ENCODE measurements around the gene DLGAP4. TPM values are rescaled to one million over a fixed set of nuclear protein-coding genes. Genes with fewer than 3 reads are reported as not detected.

The DLGAP4 gene
- total and polyA plus RNA-seq, 2 of the 13 experiments (the other 11 are each of a cell fraction or from before 2014, with no cell fraction given) = 15.2 to 26.7 TPM

DNA sequence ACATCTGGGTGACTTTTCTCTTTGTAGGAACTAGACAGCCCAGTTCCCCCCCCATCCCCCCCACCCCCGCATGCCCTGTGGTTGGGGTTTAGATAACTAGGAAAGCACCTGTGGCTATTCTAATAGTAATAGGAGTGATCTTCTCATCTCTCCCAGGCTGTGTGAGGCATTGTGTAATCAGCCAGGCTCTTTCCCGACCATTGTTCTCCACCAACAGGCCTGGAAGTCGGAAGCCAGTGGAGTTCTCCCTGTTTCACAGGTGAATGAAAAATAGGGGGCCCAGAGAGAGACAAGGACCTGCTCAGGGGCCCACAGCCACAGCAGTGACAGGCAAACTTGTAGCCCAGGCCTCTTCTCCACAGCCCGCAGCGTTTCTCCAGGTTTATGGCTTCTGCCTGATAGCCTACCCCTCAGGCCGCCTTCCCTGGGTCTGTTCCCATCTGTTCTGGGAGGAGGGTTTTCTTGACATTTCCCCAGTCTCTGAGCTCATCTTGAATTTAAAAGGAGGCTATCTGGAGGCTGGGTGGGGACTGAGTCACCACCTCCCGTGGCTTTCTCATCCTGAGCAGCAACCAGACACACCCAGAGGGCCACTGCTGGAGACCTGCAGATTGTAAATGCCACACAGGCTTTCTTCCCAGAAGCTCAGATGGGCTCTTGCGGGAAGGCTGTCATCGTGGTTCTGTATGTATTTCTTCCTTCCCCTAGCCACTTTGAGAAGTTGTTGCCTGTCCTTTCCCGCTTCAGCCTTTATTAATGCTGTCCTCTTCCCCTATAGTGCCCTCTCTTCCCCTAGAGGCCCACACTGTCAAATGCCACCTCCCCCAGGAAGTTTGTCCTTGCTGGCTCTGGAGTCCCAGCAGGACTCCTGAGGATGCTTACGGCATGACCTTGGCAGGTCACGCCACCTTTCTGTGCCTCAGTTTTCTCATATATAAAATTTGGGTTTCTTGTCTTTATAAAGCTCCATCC, 159.3 kb downstream of the DLGAP4 start (continued):
- TF ChIP-seq, protein P1, sequence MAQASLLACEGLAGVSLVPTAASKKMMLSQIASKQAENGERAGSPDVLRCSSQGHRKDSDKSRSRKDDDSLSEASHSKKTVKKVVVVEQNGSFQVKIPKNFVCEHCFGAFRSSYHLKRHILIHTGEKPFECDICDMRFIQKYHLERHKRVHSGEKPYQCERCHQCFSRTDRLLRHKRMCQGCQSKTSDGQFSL (CRISPR knock-in tag; IDR thresholded peaks at IDR 0.05) = 0 out of 2 replicates have a peak, but pooled peaks have one; percentile 58
- TF ChIP-seq ZFX (CRISPR knock-in tag; IDR thresholded peaks at IDR 0.05; ENCODE audit: low read depth) (peak; percentile 16), ZBTB38 (CRISPR knock-in tag; IDR thresholded peaks at IDR 0.05) (0 out of 2 replicates have a peak, but pooled peaks have one; percentile 39), ZNF558 (CRISPR knock-in tag; IDR thresholded peaks at IDR 0.05; ENCODE audit: borderline replicate concordance) (no peak), CEBPG (CRISPR knock-in tag; IDR thresholded peaks at IDR 0.05) (peak; percentile 92), DMAP1 (CRISPR knock-in tag; IDR thresholded peaks at IDR 0.05) (no peak), FOSL2 (CRISPR knock-in tag; IDR thresholded peaks at IDR 0.05) (0 out of 2 replicates have a peak, but pooled peaks have one; percentile 1), ZNF232 (CRISPR knock-in tag; IDR thresholded peaks at IDR 0.05; ENCODE audit: borderline replicate concordance) (no peak), PTBP1 (IDR thresholded peaks at IDR 0.05; ENCODE audit: low read depth, low read length, poor library complexity, severe bottlenecking) (no peak), ZNF768 (CRISPR knock-in tag; IDR thresholded peaks at IDR 0.05) (0 out of 2 replicates have a peak, but pooled peaks have one; percentile 31), GATAD2A (CRISPR knock-in tag; IDR thresholded peaks at IDR 0.05) (peak; percentile 39; the same call in 1 of the 2 replicates), ZNF33A (CRISPR knock-in tag; IDR thresholded peaks at IDR 0.05; ENCODE audit: borderline replicate concordance) (no peak), KAT7 (CRISPR knock-in tag; IDR thresholded peaks at IDR 0.05; ENCODE audit: borderline replicate concordance) (no peak), PAWR (CRISPR knock-in tag; IDR thresholded peaks at IDR 0.05; ENCODE audit: borderline replicate concordance) (no peak)
- TF ChIP-seq, protein P2, sequence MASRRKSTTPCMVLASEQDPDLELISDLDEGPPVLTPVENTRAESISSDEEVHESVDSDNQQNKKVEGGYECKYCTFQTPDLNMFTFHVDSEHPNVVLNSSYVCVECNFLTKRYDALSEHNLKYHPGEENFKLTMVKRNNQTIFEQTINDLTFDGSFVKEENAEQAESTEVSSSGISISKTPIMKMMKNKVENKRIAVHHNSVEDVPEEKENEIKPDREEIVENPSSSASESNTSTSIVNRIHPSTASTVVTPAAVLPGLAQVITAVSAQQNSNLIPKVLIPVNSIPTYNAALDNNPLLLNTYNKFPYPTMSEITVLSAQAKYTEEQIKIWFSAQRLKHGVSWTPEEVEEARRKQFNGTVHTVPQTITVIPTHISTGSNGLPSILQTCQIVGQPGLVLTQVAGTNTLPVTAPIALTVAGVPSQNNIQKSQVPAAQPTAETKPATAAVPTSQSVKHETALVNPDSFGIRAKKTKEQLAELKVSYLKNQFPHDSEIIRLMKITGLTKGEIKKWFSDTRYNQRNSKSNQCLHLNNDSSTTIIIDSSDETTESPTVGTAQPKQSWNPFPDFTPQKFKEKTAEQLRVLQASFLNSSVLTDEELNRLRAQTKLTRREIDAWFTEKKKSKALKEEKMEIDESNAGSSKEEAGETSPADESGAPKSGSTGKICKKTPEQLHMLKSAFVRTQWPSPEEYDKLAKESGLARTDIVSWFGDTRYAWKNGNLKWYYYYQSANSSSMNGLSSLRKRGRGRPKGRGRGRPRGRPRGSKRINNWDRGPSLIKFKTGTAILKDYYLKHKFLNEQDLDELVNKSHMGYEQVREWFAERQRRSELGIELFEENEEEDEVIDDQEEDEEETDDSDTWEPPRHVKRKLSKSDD (CRISPR knock-in tag; IDR thresholded peaks at IDR 0.05; ENCODE audit: low read depth) = no peak

Measured in HepG2 (cell line).